Nucleus accumbens (tissue), 56 donors: ENCODE data around the gene HSFX3.
A peak's percentile ranks its signal among the peaks of the same experiment; 100 is the strongest.
"Not testable (repeated sequence)": the region's sequence is repeated elsewhere in the genome, so short reads cannot be mapped to it uniquely, and the experiment has no call there.

Source experiments
- DNase-seq, 56 donors: peaks; one replicate each; lab custom pipeline; 2025; lab: John Stamatoyannopoulos, UW

Gene HSFX3

DNA sequence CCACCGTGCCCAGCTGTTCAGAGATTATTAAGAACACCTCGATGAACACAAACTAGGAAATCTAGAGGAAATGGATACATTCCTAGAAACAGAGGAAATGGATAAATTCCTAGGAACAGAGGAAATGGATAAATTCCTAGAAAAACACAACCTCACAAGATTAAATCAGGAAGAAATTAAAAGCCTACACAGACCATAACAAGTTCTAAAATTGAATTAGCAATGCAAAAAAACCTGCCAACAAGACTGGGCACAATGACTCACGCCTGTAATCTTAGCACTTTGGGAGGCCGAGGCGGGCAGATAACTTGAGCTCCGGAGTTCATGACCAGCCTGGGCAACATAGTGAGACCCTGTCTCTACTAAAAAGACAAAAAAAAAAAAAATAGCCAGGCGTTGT, 31.5 kb downstream of the HSFX3 start:
- no peak for DNase-seq

DNA sequence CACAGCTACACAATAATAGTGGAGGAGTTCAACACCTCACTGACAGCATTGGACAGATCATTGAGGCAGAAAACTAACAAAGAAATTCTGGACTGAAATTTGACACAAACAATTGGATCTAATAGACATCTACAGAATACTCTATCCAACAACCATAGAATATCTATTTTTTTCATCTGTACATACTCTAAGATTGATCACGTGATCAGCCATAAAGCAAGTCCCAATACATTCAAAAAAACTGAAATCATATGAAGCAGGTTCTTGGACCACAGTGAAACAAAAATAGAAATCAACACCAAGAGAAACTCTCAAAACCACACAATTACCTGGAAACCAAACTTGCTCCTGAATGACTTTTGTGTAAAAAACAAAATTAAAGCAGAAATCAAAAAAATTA, 32.4 kb downstream of the HSFX3 start:
- no peak for DNase-seq

- no peak for DNase-seq
Measured at GRCh38 chrX:149516604-149517003, 33.1 kb downstream of the HSFX3 start.

DNA sequence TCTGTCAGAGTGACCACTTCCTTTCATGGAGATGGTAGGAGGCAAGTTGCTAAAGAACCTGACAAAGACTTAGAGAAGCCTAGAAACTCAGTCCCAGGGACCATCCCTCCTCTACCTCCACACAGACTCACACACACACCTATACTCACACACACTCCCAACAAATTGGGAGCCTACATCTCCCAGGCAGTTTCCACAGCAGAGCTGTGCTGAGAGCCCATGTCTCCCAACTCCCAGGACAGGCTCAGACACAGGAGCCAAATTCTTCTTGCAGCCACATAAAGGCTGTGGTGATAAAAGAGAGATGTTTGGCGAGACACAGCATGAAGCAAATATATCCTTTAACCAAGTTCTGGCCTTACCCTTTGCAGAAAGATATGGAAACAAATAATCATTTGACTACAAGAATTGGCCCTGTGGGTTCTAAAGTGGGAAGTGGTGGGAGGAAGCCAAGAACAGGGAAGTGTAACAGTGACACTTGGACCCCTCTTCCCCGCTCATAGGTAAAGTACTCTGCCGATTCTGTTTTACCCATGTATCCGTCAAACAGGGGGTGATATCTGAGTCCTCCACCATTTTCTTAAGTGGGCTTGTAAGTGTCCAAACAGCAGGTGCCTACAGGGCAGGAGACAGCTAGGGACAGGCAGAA, 33.6 kb downstream of the HSFX3 start:
- DNase-seq, result no peak

- DNase-seq, result no peak
Measured at GRCh38 chrX:149513825-149514428, 35.8 kb downstream of the HSFX3 start.

- DNase-seq, result peak in 38 of 56 donors; percentile 0 to 62 (median 24)
Measured at GRCh38 chrX:149512225-149512885, 37.4 kb downstream of the HSFX3 start.

GRCh38 chrX:149511081-149511480, 38.6 kb downstream of the HSFX3 start:
- DNase-seq, result no peak

- DNase-seq, result no peak
Measured at GRCh38 chrX:149510386-149510785, 39.3 kb downstream of the HSFX3 start.

DNA sequence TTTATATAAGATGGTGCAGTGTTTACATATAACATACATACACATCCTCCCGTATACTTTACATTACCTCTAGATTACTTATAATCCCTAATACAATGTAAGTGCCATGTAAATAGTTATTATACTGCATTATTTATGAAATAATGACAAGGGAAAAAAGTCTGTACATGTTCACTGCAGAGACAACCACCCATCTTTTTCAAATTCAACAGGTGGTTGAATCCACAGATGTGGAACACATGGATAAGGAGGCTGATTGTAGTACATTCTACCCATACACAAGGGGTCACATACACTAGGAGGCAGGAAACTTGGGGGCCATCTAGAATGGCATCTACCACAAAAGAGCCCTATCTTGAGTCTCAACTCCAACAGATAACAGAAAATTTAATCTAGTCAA, 41.3 kb downstream of the HSFX3 start:
- DNase-seq, result no peak

DNA sequence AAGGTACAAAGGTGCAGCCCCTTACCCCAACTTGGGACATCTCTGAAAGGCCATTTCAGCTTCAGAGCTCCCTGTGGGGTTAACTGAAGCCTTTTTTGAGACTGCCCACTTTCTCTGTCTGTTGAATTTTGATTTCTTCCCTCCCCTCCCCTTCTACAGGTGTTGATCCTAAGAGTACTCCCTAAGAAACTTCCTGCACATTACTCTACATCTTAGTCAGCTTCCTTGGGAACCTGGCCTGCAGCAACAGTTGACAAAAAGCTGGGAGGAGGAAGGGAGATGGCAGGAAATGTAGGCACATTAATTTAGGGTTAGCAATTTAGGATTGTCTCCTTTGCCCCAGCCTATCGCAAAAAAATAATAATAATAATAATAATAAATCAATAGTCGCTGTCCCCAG, 43.4 kb downstream of the HSFX3 start:
- no peak for DNase-seq

GRCh38 chrX:149505671-149506070, 44.1 kb downstream of the HSFX3 start:
- DNase-seq, result no peak

- DNase-seq, result peak; percentile 3 to 91 (median 70)
Measured at GRCh38 chrX:149504915-149505651, 44.6 kb downstream of the HSFX3 start, which contains the start of gene IDS. TSS of gene IDS (minus strand) at chrX:149505306. CDS start at chrX:149505137, 169 bp downstream.

- DNase-seq, result peak in 17 of 56 donors; percentile 2 to 33 (median 14)
Measured at GRCh38 chrX:149504226-149504914, 45.4 kb downstream of the HSFX3 start.

DNA sequence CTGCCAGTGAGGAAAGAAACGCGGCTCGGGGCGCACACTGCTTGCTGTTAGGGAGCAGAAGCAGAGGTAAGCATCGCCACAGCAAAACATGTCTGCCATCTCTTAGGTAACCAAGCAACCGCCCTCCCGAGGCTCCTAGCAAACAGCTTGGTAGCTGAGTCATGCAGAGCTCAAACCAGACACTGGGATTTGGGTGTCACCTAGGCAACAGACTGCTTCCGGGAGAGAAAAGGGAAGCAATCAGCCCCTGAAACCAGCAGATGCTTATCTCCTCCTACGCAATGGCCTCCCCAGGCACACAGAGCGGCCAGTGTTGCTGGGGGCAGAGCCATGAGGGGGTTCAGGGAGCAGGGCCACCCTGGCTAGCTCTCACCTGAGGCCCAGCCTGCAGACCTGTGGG, 46.3 kb downstream of the HSFX3 start:
- peak in 23 of 56 donors; percentile 1 to 58 (median 22) for DNase-seq

- DNase-seq, result not testable (repeated sequence)
Measured at GRCh38 chrX:149502923-149503322, 46.8 kb downstream of the HSFX3 start.

DNA sequence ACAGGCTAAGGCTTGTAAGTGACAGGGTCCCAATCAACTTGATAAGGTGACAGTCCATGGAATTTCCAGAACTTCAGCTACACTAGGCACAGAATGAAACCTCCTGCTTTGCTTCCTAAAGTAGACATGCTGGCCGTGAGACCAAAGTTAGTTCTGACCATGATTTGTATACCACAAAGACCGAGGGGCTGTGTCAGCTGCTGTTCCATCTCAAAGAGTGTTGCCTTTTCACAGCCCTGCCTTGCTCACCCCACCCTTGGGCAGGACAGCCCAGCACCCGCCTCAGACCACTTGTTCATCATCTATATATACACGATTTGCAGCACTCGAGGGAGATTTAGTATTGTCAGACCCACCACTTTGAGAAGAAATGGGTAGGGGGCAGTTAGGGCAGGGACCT, 50.0 kb downstream of the HSFX3 start:
- DNase-seq, result no peak

DNA sequence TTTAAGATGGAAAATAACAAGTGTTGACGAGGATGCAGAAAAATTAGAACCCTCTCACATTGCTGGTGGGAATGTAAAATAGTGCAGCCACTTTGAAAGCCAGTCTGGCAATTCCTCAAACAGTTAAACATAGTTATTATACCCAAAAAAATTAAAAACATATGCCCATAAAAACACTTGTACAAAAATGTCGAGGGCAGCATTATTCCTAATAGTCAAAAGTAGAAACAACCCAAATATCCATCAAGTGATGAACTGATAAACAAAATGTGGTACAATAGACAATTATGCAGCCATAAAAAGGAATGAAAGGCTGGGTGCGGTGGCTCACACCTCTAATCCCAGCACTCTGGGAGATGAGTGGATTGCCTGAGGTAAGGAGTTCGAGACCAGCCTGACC, 51.0 kb downstream of the HSFX3 start:
- no peak for DNase-seq
